Activated B cell treated with CpG ODN at 0.5 μM for 24 hours (primary cell): ENCODE data around the gene MYOZ1. TPM values are rescaled to one million over a fixed set of nuclear protein-coding genes. Genes with fewer than 3 reads are reported as not detected.

Source experiments
- ATAC-seq: fragments of 200-7000 bp; cut with Tn5 transposase; one replicate; pipeline ENCODE4 v1.10.0; 2021; ENCODE audit warnings: low read depth, mild to moderate bottlenecking, moderate library complexity
- CTCF ChIA-PET: fragments of 350-600 bp; sonication (Branson Sonifier 250); formaldehyde crosslinking; loops from one replicate; lab custom pipeline; 2021; ENCODE audit warnings: antibody characterized with exemption; lab: Charles Lee
- POLR2A ChIA-PET: fragments of 350-600 bp; sonication (Branson Sonifier 250); formaldehyde crosslinking; loops from one replicate; lab custom pipeline; 2021; ENCODE audit warnings: antibody characterized with exemption; lab: Charles Lee
- DNase-seq: peaks from one replicate; pipeline ENCODE4 v3.0.0; 2022
- H3K27ac Mint-ChIP-seq: one replicate; pipeline ENCODE4 v1.8.0; 2020; ENCODE audit warnings: mixed read lengths
- H3K27me3 Mint-ChIP-seq: one replicate; pipeline ENCODE4 v1.8.0; 2021; ENCODE audit warnings: mixed read lengths
- H3K36me3 Mint-ChIP-seq: one replicate; pipeline ENCODE4 v1.8.0; 2021; ENCODE audit warnings: low read depth, mixed read lengths
- H3K4me1 Mint-ChIP-seq: one replicate; pipeline ENCODE4 v1.8.0; 2021; ENCODE audit warnings: mixed read lengths
- H3K4me3 Mint-ChIP-seq: one replicate; pipeline ENCODE4 v1.8.0; 2020; ENCODE audit warnings: mild to moderate bottlenecking, mixed read lengths
- H3K9me3 Mint-ChIP-seq: one replicate; pipeline ENCODE4 v1.8.0; 2020; ENCODE audit warnings: mixed read lengths
- CTCF ChIP-seq: fragments of 200-600 bp; IDR thresholded peaks from one replicate; pipeline ENCODE4 v1.8.0; 2022; ENCODE audit warnings: antibody characterized with exemption, mild to moderate bottlenecking
- intact Hi-C: fragments of 100-400 bp; cut with micrococcal nuclease; formaldehyde crosslinking; loops from one replicate; pipeline ENCODE4 v1.15.1; 2024
- total RNA-seq: library from RNA; stranded (reverse); gene quantifications from 2 replicates; pipeline ENCODE4 v1.2.3, GENCODE V29; 2022

MYOZ1 gene
- total RNA-seq, 1 donor from 2014 or later = not detected

- Mint-ChIP-seq H3K36me3 (no peaks in the 10 kb centered on the region), H3K4me1 (no peaks in the 10 kb centered on the region), H3K9me3 (no peaks in the 10 kb centered on the region), H3K27ac (no peak overlapping the region), H3K4me3 (no peak overlapping the region), H3K27me3 (no peaks in the 10 kb centered on the region)
- POLR2A ChIA-PET = interaction anchor here (0.6 kb wide), 1 partner anchor 15 kb away, joined by 5 read pairs; no protein-coding TSS in a partner anchor
- DNase-seq (no peak), ATAC-seq (no peak)
- TF ChIP-seq CTCF = no peak
- CTCF ChIA-PET = interaction anchor here (1.0 kb wide), 1 partner anchor 42 kb away, joined by 3 read pairs; no protein-coding TSS in a partner anchor
- intact Hi-C loops = no loop called here
These were observed 39.8 kb downstream of the MYOZ1 start for GRCh38 chr10:73601486-73601921.

GRCh38 chr10:73597346-73597745, 43.9 kb downstream of the MYOZ1 start:
- no peak for DNase-seq
- no peaks in the 10 kb centered on the region for H3K9me3 Mint-ChIP-seq
- intact Hi-C loops = no loop called here
- ChIA-PET POLR2A (no interaction called here), CTCF (no interaction called here)
- no peaks in the 10 kb centered on the region for H3K27me3 Mint-ChIP-seq
- no peak for ATAC-seq
- no peaks in the 10 kb centered on the region for H3K36me3 Mint-ChIP-seq
- no peaks in the 10 kb centered on the region for H3K4me1 Mint-ChIP-seq
- H3K4me3 Mint-ChIP-seq = no peak overlapping the region
- TF ChIP-seq CTCF = no peak
- H3K27ac Mint-ChIP-seq = no peak overlapping the region

- DNase-seq (no peak), ATAC-seq (no peak)
- no peaks in the 10 kb centered on the region for H3K9me3 Mint-ChIP-seq
- no peaks in the 10 kb centered on the region for H3K36me3 Mint-ChIP-seq
- ChIA-PET CTCF (no interaction called here), POLR2A (no interaction called here)
- peaks cover 13% of the 10 kb centered on the region for H3K4me1 Mint-ChIP-seq
- no peaks in the 10 kb centered on the region for H3K27me3 Mint-ChIP-seq
- no peak overlapping the region for H3K27ac Mint-ChIP-seq
- intact Hi-C loops = no loop called here
- H3K4me3 Mint-ChIP-seq = no peak overlapping the region
- TF ChIP-seq CTCF = no peak
These were observed 47.5 kb downstream of the MYOZ1 start for GRCh38 chr10:73593812-73594211.

- Mint-ChIP-seq H3K4me1 (peaks cover 13% of the 10 kb centered on the region), H3K4me3 (no peak overlapping the region), H3K27me3 (no peaks in the 10 kb centered on the region), H3K36me3 (no peaks in the 10 kb centered on the region), H3K27ac (no peak overlapping the region), H3K9me3 (no peaks in the 10 kb centered on the region)
- DNase-seq (no peak), ATAC-seq (no peak)
- TF ChIP-seq CTCF = no peak
- intact Hi-C loops = no loop called here
- POLR2A ChIA-PET = no interaction called here
- CTCF ChIA-PET = no interaction called here
These were observed 48.2 kb downstream of the MYOZ1 start for GRCh38 chr10:73593110-73593509.

- ChIA-PET POLR2A (no interaction called here), CTCF (no interaction called here)
- no peak for TF ChIP-seq CTCF
- H3K36me3 Mint-ChIP-seq = no peaks in the 10 kb centered on the region
- peak overlapping the region; percentile 47 for H3K27ac Mint-ChIP-seq
- intact Hi-C loops = no loop called here
- peak overlapping the region; percentile 61 for H3K4me3 Mint-ChIP-seq
- peak; percentile 71 for ATAC-seq
- H3K4me1 Mint-ChIP-seq = peaks cover 13% of the 10 kb centered on the region
- H3K9me3 Mint-ChIP-seq = no peaks in the 10 kb centered on the region
- DNase-seq = no peak
- no peaks in the 10 kb centered on the region for H3K27me3 Mint-ChIP-seq
These were observed 49.2 kb downstream of the MYOZ1 start for GRCh38 chr10:73591935-73592699.
